WTC11 (cell line): ENCODE data around the gene NFE2L3. TPM values are rescaled to one million over a fixed set of nuclear protein-coding genes. Genes with fewer than 3 reads are reported as not detected.

Experiments
- ATAC-seq: fragments of 200-7000 bp; cut with Tn5 transposase; 2 replicates; pipeline ENCODE4 v1.10.0; 2021; ENCODE audit warnings: mild to moderate bottlenecking, moderate library complexity
- CTCF ChIA-PET: fragments of 300-600 bp; sonication (Branson Sonifier 250); formaldehyde crosslinking; loops from one replicate; lab custom pipeline; 2021; ENCODE audit warnings: antibody characterized with exemption; lab: Charles Lee
- POLR2A ChIA-PET: fragments of 350-600 bp; sonication (Branson Sonifier 250); formaldehyde crosslinking; loops from one replicate; lab custom pipeline; 2021; ENCODE audit warnings: antibody characterized with exemption; lab: Charles Lee
- DNase-seq: peaks from one replicate; pipeline ENCODE4 v3.0.0; 2021; ENCODE audit warnings: low spot score
- H3K27ac Mint-ChIP-seq: 2 replicates; pipeline ENCODE4 v1.8.0; 2021; ENCODE audit warnings: mixed read lengths
- H3K27me3 Mint-ChIP-seq: 2 replicates; pipeline ENCODE4 v1.8.0; 2021; ENCODE audit warnings: low read depth, mild to moderate bottlenecking, moderate library complexity, mixed read lengths
- H3K36me3 Mint-ChIP-seq: 2 replicates; pipeline ENCODE4 v1.8.0; 2021; ENCODE audit warnings: mixed read lengths
- H3K4me1 Mint-ChIP-seq: 2 replicates; pipeline ENCODE4 v1.8.0; 2022; ENCODE audit warnings: mixed read lengths
- H3K4me3 Mint-ChIP-seq: 2 replicates; pipeline ENCODE4 v1.8.0; 2021; ENCODE audit warnings: mild to moderate bottlenecking, moderate library complexity, mixed read lengths
- H3K9me3 Mint-ChIP-seq: 2 replicates; pipeline ENCODE4 v1.8.0; 2021; ENCODE audit warnings: mixed read lengths
- ATF1 ChIP-seq: sonication (generic); formaldehyde crosslinking; IDR thresholded peaks from 2 replicates; pipeline ENCODE4 v1.8.1; 2023; ENCODE audit warnings: mild to moderate bottlenecking, moderate library complexity, missing genetic modification reagents
- EMX1 ChIP-seq: fragments of 250-450 bp; sonication (Bioruptor Pico); IDR thresholded peaks from 2 replicates; pipeline ENCODE4 v1.8.0; 2021; ENCODE audit warnings: mild to moderate bottlenecking
- ESRRA ChIP-seq: sonication (generic); formaldehyde crosslinking; IDR thresholded peaks from 2 replicates; pipeline ENCODE4 v1.8.1; 2022; ENCODE audit warnings: mild to moderate bottlenecking, missing genetic modification reagents, borderline replicate concordance
- FOXJ3 ChIP-seq: sonication (generic); formaldehyde crosslinking; IDR thresholded peaks from 2 replicates; pipeline ENCODE4 v1.9.0; 2021; ENCODE audit warnings: missing genetic modification reagents, mild to moderate bottlenecking, borderline replicate concordance
- GRHL2 ChIP-seq: fragments of 250-450 bp; sonication (Bioruptor Pico); IDR thresholded peaks from 2 replicates; pipeline ENCODE4 v1.8.0; 2022; ENCODE audit warnings: mild to moderate bottlenecking, moderate library complexity; ENCODE audit not compliant: insufficient replicate concordance, severe bottlenecking
- GTF2I ChIP-seq: fragments of 250-450 bp; sonication (Bioruptor Pico); conservative IDR thresholded peaks from 2 replicates; pipeline ENCODE4 v1.4.0; 2021; ENCODE audit warnings: mild to moderate bottlenecking
- JUN ChIP-seq: sonication (generic); formaldehyde crosslinking; IDR thresholded peaks from 2 replicates; pipeline ENCODE4 v1.8.0; 2023; ENCODE audit warnings: mild to moderate bottlenecking, missing genetic modification reagents
- MLX ChIP-seq: sonication (generic); formaldehyde crosslinking; IDR thresholded peaks from 2 replicates; pipeline ENCODE4 v1.8.1; 2023; ENCODE audit warnings: mild to moderate bottlenecking, missing genetic modification reagents, moderate library complexity
- NFATC4 ChIP-seq: fragments of 250-450 bp; sonication (Bioruptor Pico); IDR thresholded peaks from 2 replicates; pipeline ENCODE4 v1.9.0; 2021; ENCODE audit warnings: mild to moderate bottlenecking
- NR2C2 ChIP-seq: sonication (generic); formaldehyde crosslinking; IDR thresholded peaks from 2 replicates; pipeline ENCODE4 v1.8.0; 2022; ENCODE audit warnings: mild to moderate bottlenecking, missing genetic modification reagents
- OVOL2 ChIP-seq: fragments of 250-450 bp; sonication (Bioruptor Pico); IDR thresholded peaks from 2 replicates; pipeline ENCODE4 v1.9.0; 2021; ENCODE audit warnings: mild to moderate bottlenecking, borderline replicate concordance
- PRRX2 ChIP-seq: fragments of 250-450 bp; sonication (Bioruptor Pico); IDR thresholded peaks from 2 replicates; pipeline ENCODE4 v1.8.0; 2021; ENCODE audit warnings: mild to moderate bottlenecking
- RORB ChIP-seq: fragments of 250-450 bp; sonication (Bioruptor Pico); IDR thresholded peaks from 2 replicates; pipeline ENCODE4 v1.9.0; 2021; ENCODE audit warnings: mild to moderate bottlenecking
- SMAD3 ChIP-seq: sonication (generic); formaldehyde crosslinking; IDR thresholded peaks from 2 replicates; pipeline ENCODE4 v1.8.0; 2022; ENCODE audit warnings: missing genetic modification reagents, mild to moderate bottlenecking, borderline replicate concordance
- SMAD4 ChIP-seq: sonication (generic); formaldehyde crosslinking; IDR thresholded peaks from 2 replicates; pipeline ENCODE4 v1.8.0; 2022; ENCODE audit warnings: mild to moderate bottlenecking, missing genetic modification reagents
- TEAD1 ChIP-seq: sonication (generic); formaldehyde crosslinking; IDR thresholded peaks from 2 replicates; pipeline ENCODE4 v1.8.0; 2022; ENCODE audit warnings: mild to moderate bottlenecking, missing genetic modification reagents
- TP53 ChIP-seq: sonication (generic); formaldehyde crosslinking; IDR thresholded peaks from 2 replicates; pipeline ENCODE4 v1.8.1; 2023; ENCODE audit warnings: mild to moderate bottlenecking, missing genetic modification reagents
- ZNF416 ChIP-seq: fragments of 250-450 bp; sonication (Bioruptor Pico); IDR thresholded peaks from 2 replicates; pipeline ENCODE4 v1.9.0; 2021; ENCODE audit warnings: mild to moderate bottlenecking, inconsistent platforms
- ZNF671 ChIP-seq: fragments of 250-450 bp; sonication (Bioruptor Pico); IDR thresholded peaks from 2 replicates; pipeline ENCODE4 v1.8.0; 2021; ENCODE audit warnings: mild to moderate bottlenecking
- total RNA-seq: library from RNA; stranded (reverse); gene quantifications from 3 replicates; pipeline ENCODE4 v1.2.3, GENCODE V29; 2021
- TF ChIP-seq, protein P1 (sequence below): sonication (generic); formaldehyde crosslinking; IDR thresholded peaks from 2 replicates; pipeline ENCODE4 v1.8.1; 2022; ENCODE audit warnings: low read depth, mild to moderate bottlenecking, moderate library complexity, missing genetic modification reagents, borderline replicate concordance
- TF ChIP-seq, protein P2 (sequence below): fragments of 250-450 bp; sonication (Bioruptor Pico); IDR thresholded peaks from 2 replicates; pipeline ENCODE4 v1.8.0; 2021; ENCODE audit warnings: mild to moderate bottlenecking
- TF ChIP-seq, protein P3 (sequence below): fragments of 250-450 bp; sonication (Bioruptor Pico); IDR thresholded peaks from 2 replicates; pipeline ENCODE4 v1.9.0; 2021; ENCODE audit warnings: mild to moderate bottlenecking
- TF ChIP-seq, protein P4 (sequence below): fragments of 250-450 bp; sonication (Bioruptor Pico); IDR thresholded peaks from 2 replicates; pipeline ENCODE4 v1.9.0; 2021; ENCODE audit warnings: moderate library complexity, mild to moderate bottlenecking, inconsistent platforms, borderline replicate concordance
- TF ChIP-seq, protein P5 (sequence below): fragments of 250-450 bp; sonication (Bioruptor Pico); conservative IDR thresholded peaks from 2 replicates; pipeline ENCODE4 v1.9.0; 2021; ENCODE audit warnings: mild to moderate bottlenecking

The NFE2L3 gene
- total RNA-seq, 1 experiment from 2014 or later = 66.8 TPM

GRCh38 chr7:26187380-26188205, 35.6 kb downstream of the NFE2L3 start (continued):
- no peak for TF ChIP-seq ATF1 (CRISPR knock-in tag)
- no peak for TF ChIP-seq NR2C2
- peak; percentile 94 for TF ChIP-seq PRRX2 (CRISPR knock-in tag)
- no peak for TF ChIP-seq SMAD4 (CRISPR knock-in tag)
- no peak for TF ChIP-seq JUN
- TF ChIP-seq, protein P1, sequence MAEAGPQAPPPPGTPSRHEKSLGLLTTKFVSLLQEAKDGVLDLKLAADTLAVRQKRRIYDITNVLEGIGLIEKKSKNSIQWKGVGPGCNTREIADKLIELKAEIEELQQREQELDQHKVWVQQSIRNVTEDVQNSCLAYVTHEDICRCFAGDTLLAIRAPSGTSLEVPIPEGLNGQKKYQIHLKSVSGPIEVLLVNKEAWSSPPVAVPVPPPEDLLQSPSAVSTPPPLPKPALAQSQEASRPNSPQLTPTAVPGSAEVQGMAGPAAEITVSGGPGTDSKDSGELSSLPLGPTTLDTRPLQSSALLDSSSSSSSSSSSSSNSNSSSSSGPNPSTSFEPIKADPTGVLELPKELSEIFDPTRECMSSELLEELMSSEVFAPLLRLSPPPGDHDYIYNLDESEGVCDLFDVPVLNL (CRISPR knock-in tag) = no peak
- peak; percentile 96 for TF ChIP-seq NFATC4 (CRISPR knock-in tag)
- no peak for TF ChIP-seq ESRRA (CRISPR knock-in tag)
- TF ChIP-seq OVOL2 (CRISPR knock-in tag) = peak; percentile 56; the same call in 1 of the 2 replicates
- TF ChIP-seq ZNF671 = peak; percentile 95
- TF ChIP-seq TP53 = no peak
- 0 out of 2 replicates have a peak, but pooled peaks have one; percentile 3 for TF ChIP-seq GTF2I (CRISPR knock-in tag)
- TF ChIP-seq, protein P2, sequence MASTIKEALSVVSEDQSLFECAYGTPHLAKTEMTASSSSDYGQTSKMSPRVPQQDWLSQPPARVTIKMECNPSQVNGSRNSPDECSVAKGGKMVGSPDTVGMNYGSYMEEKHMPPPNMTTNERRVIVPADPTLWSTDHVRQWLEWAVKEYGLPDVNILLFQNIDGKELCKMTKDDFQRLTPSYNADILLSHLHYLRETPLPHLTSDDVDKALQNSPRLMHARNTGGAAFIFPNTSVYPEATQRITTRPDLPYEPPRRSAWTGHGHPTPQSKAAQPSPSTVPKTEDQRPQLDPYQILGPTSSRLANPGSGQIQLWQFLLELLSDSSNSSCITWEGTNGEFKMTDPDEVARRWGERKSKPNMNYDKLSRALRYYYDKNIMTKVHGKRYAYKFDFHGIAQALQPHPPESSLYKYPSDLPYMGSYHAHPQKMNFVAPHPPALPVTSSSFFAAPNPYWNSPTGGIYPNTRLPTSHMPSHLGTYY (CRISPR knock-in tag) = peak; percentile 95
- no peak for TF ChIP-seq GRHL2 (CRISPR knock-in tag)

- ATAC-seq (peak; percentile 10), DNase-seq (no peak)
- H3K36me3 Mint-ChIP-seq = peaks cover 64% of the 10 kb centered on the region
- H3K27ac Mint-ChIP-seq = peak overlapping the region; percentile 97
- ChIA-PET CTCF (interaction anchor here (0.7 to 2.3 kb wide), 10 partner anchors 10 to 296 kb away, joined by 3 to 13 read pairs (median 4); partner anchors contain the start of gene NFE2L3), POLR2A (interaction anchor here (0.5 to 3.2 kb wide), 16 partner anchors 10 to 294 kb away, joined by 3 to 35 read pairs (median 3); partner anchors contain the start of genes CBX3, HNRNPA2B1 and NFE2L3)
- H3K27me3 Mint-ChIP-seq = no peaks in the 10 kb centered on the region
- no peak overlapping the region for H3K4me3 Mint-ChIP-seq
- H3K9me3 Mint-ChIP-seq = no peaks in the 10 kb centered on the region
- H3K4me1 Mint-ChIP-seq = peaks cover 63% of the 10 kb centered on the region
- TF ChIP-seq, protein P3, sequence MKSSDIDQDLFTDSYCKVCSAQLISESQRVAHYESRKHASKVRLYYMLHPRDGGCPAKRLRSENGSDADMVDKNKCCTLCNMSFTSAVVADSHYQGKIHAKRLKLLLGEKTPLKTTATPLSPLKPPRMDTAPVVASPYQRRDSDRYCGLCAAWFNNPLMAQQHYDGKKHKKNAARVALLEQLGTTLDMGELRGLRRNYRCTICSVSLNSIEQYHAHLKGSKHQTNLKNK (CRISPR knock-in tag) = peak; percentile 24; the same call in 1 of the 2 replicates
- TF ChIP-seq NFATC4 (CRISPR knock-in tag) (peak; percentile 97), SMAD3 (CRISPR knock-in tag) (0 out of 2 replicates have a peak, but pooled peaks have one; percentile 5), FOXJ3 (CRISPR knock-in tag) (no peak), TEAD1 (no peak; the same call in 1 of the 2 replicates), EMX1 (CRISPR knock-in tag) (peak; percentile 90), ZNF416 (CRISPR knock-in tag) (peak; percentile 91), RORB (CRISPR knock-in tag) (peak; percentile 30; the same call in 1 of the 2 replicates), MLX (CRISPR knock-in tag) (no peak), ZNF671 (peak; percentile 98)
- TF ChIP-seq, protein P4, sequence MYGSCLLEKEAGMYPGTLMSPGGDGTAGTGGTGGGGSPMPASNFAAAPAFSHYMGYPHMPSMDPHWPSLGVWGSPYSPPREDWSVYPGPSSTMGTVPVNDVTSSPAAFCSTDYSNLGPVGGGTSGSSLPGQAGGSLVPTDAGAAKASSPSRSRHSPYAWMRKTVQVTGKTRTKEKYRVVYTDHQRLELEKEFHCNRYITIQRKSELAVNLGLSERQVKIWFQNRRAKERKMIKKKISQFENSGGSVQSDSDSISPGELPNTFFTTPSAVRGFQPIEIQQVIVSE (CRISPR knock-in tag) = 0 out of 2 replicates have a peak, but pooled peaks have one; percentile 8
- TF ChIP-seq, protein P2 (CRISPR knock-in tag) = peak; percentile 98
- TF ChIP-seq, protein P5, sequence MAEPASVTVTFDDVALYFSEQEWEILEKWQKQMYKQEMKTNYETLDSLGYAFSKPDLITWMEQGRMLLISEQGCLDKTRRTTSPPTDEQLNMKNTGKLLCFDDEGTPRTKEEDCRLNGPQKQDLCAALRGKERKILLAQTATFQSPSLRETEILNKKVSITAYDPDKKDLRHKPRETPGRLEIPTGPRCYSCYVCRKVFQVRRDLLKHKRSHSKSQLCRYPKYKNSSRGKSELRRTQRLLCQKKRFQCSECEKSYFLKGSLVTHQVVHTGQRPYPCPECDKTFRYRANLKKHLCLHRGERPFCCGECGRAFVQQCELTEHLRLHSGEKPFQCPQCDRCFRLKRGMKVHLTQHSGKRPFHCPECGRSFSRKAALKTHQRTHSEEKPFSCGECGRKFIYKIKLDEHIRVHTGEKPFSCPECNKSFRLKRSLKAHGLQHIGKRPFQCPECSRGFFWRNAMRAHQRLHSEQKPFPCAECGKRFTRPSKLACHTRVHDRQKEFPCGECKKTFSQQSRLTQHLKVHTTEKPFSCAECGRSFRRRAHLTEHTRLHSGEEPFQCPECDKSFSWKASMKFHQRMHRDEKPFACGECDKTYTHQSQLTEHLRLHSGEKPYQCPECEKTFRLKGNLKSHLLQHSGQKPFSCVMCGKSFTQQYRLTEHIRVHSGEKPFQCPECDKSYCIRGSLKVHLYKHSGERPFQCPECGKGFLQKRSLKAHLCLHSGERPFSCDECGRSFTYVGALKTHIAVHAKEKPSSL (CRISPR knock-in tag) = peak; percentile 93
Measured at GRCh38 chr7:26188206-26188956, 36.4 kb downstream of the NFE2L3 start.
